Measurements from ENCODE around the gene SSTR3. TPM values are rescaled to one million over a fixed set of nuclear protein-coding genes. Genes with fewer than 3 reads are reported as not detected.

Gene SSTR3
- total RNA-seq, 2 donors from 2014 or later: not detected

DNA sequence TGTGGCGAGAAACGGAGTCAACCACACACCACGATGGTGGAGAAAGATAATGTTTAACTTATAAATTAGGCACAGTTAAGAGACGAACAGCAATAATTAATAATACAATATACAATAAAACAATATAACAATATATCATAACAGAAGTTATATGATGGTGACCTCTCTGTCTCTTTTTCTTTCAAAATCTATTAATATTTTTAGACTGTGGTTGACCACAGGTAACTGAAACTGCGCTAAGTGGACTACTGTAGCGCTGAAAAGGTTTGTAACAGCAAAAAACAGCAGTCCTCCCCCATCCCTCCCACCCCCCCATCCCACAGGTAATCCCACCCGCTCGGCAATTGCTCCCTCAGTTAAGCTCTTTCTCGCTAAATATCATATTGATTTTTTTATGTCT, 3.6 kb upstream of the SSTR3 start:
- peaks cover 0 to 5% of the 10 kb centered on the region in 2 donors for H3K4me1 ChIP-seq
- no peaks in the 10 kb centered on the region for H3K27me3 ChIP-seq
- no peaks in the 10 kb centered on the region for H3K36me3 ChIP-seq
- no peaks in the 10 kb centered on the region for H3K9me3 ChIP-seq
- no peak overlapping the region for H3K4me3 ChIP-seq
- no peak overlapping the region for H3K27ac ChIP-seq
- TF ChIP-seq, protein P1, sequence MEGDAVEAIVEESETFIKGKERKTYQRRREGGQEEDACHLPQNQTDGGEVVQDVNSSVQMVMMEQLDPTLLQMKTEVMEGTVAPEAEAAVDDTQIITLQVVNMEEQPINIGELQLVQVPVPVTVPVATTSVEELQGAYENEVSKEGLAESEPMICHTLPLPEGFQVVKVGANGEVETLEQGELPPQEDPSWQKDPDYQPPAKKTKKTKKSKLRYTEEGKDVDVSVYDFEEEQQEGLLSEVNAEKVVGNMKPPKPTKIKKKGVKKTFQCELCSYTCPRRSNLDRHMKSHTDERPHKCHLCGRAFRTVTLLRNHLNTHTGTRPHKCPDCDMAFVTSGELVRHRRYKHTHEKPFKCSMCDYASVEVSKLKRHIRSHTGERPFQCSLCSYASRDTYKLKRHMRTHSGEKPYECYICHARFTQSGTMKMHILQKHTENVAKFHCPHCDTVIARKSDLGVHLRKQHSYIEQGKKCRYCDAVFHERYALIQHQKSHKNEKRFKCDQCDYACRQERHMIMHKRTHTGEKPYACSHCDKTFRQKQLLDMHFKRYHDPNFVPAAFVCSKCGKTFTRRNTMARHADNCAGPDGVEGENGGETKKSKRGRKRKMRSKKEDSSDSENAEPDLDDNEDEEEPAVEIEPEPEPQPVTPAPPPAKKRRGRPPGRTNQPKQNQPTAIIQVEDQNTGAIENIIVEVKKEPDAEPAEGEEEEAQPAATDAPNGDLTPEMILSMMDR (IDR thresholded peaks at IDR 0.05): no peak
- no peak for DNase-seq (ENCODE audit: low spot score)

- Histone ChIP-seq H3K27me3 (no peaks in the 10 kb centered on the region), H3K4me1 (peaks cover 0 to 5% of the 10 kb centered on the region in 2 donors), H3K36me3 (no peaks in the 10 kb centered on the region), H3K27ac (no peak overlapping the region), H3K9me3 (no peaks in the 10 kb centered on the region), H3K4me3 (no peak overlapping the region)
- DNase-seq (ENCODE audit: low spot score): no peak
- TF ChIP-seq, protein P1 (IDR thresholded peaks at IDR 0.05): no peak
These were observed 2.4 kb upstream of the SSTR3 start for GRCh38 chr22:37214731-37215030.

DNA sequence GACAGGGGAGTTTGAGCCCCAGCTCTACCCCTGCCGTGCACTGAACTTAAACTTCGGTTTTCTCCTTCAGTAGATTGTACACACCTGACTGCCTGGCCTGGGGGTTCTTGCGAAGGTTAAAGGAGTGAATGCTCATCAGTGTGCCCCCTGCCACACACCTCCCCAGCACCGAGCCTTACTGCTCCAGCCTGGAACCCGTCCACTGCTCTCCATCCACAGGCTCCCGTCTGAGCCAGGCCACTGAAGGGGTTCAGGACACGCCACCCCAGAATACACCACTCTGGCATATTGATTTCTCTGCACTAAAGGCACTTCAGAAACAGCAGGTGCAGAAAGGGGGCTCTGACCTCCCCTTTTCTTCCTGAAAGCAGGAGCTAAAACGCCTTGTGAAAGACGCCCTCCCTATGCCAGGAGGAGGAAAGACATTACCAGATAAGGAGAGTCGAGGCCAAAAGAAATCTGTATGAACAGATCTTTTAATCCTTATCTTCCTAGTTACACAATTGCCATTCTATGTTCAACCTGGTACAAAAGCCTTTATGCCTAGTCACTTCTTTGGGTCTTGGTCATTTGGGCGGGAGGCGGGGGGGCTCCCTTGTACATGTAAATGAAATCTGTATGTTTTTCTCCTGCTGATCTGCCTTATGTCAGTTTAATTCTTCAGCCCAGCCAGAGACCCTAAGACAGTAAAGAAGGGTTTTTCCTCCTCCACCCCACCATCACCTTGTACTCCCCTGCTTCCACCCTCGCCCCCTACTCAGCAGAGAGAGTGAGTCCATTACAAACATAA, 1.9 kb upstream of the SSTR3 start:
- Histone ChIP-seq H3K27ac (no peak overlapping the region), H3K4me3 (no peak overlapping the region), H3K36me3 (no peaks in the 10 kb centered on the region), H3K9me3 (no peaks in the 10 kb centered on the region), H3K27me3 (no peaks in the 10 kb centered on the region), H3K4me1 (peaks cover 0 to 5% of the 10 kb centered on the region in 2 donors)
- DNase-seq (ENCODE audit: low spot score): no peak
- TF ChIP-seq, protein P1 (IDR thresholded peaks at IDR 0.05): no peak

DNA sequence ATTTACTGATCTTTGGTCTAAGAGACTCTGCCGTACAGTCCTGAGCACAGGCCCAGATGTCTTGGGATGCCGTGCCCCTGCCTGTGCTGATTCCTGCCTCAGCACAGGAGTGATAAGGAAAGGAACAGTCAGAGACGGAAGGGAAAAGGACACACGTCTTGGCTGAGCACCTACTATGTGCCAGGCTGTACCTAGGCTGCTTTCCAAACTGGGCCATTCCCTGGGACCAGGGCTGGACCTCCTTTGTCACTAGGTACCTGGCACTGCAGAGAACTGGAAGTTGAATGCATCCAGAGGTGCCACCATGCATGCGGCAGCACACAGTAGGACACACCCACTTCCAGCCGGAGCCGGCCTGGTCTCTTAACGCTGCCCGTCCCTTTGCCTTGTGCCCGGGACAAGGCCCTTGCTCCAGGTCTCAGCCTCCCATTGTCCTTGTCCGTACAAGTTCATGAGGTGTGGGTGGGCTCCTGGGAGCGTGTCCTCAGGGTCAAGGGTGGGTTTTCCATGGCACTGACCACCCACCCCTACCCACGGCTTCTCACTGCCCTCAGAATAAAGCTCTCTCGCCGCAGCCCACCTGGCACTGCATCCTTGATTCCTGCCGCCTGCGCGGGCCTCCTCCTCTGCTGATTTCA, 1.1 kb upstream of the SSTR3 start:
- no peaks in the 10 kb centered on the region for H3K27me3 ChIP-seq
- TF ChIP-seq, protein P1 (IDR thresholded peaks at IDR 0.05): no peak
- no peak overlapping the region for H3K4me3 ChIP-seq
- H3K4me1 ChIP-seq: peaks cover 0 to 5% of the 10 kb centered on the region in 2 donors
- no peaks in the 10 kb centered on the region for H3K9me3 ChIP-seq
- no peak for DNase-seq (ENCODE audit: low spot score)
- no peak overlapping the region for H3K27ac ChIP-seq
- H3K36me3 ChIP-seq: no peaks in the 10 kb centered on the region

GRCh38 chr22:37211866-37212173, 457 bp downstream of the SSTR3 start:
- TF ChIP-seq, protein P1 (IDR thresholded peaks at IDR 0.05): no peak
- no peaks in the 10 kb centered on the region for H3K27me3 ChIP-seq
- no peak for DNase-seq (ENCODE audit: low spot score)
- H3K27ac ChIP-seq: no peak overlapping the region
- peaks cover 0 to 5% of the 10 kb centered on the region in 2 donors for H3K4me1 ChIP-seq
- H3K9me3 ChIP-seq: no peaks in the 10 kb centered on the region
- H3K4me3 ChIP-seq: no peak overlapping the region
- no peaks in the 10 kb centered on the region for H3K36me3 ChIP-seq
